GM18499 (cell line): ENCODE measurements around the gene CRYZ.
"Not testable (repeated sequence)": the region's sequence is repeated elsewhere in the genome, so short reads cannot be mapped to it uniquely, and the experiment has no call there.

Experiments used
- ATAC-seq: cut with Tn5 transposase; IDR thresholded peaks from one replicate; pipeline ENCODE4 v1.9.1; 2021; ENCODE audit warnings: moderate number of reproducible peaks; ENCODE audit not compliant: insufficient read depth, unreplicated experiment

The CRYZ gene

GRCh38 chr1:74686928-74687327, 45.9 kb downstream of the CRYZ start:
- ATAC-seq = no peak

GRCh38 chr1:74684301-74684700, 48.5 kb downstream of the CRYZ start:
- no peak for ATAC-seq

- ATAC-seq = no peak
Measured at GRCh38 chr1:74683656-74684055, 49.2 kb downstream of the CRYZ start.

GRCh38 chr1:74681851-74682250, 51.0 kb downstream of the CRYZ start:
- ATAC-seq = no peak

GRCh38 chr1:74681449-74681848, 51.4 kb downstream of the CRYZ start:
- peak; percentile 84 for ATAC-seq

- ATAC-seq = peak; percentile 13
Measured at GRCh38 chr1:74681001-74681400, 51.8 kb downstream of the CRYZ start.

- ATAC-seq = no peak
Measured at GRCh38 chr1:74679811-74680210, 53.0 kb downstream of the CRYZ start.

GRCh38 chr1:74677926-74678325, 54.9 kb downstream of the CRYZ start:
- ATAC-seq = no peak

GRCh38 chr1:74674278-74675048, 58.4 kb downstream of the CRYZ start:
- no peak for ATAC-seq

GRCh38 chr1:74673351-74674111, 59.3 kb downstream of the CRYZ start, which contains the start of gene ERICH3:
Gene ERICH3 (minus strand): TSS chr1:74673792. CDS start chr1:74673519, 273 bp downstream.
- ATAC-seq = no peak

- ATAC-seq = not testable (repeated sequence)
Measured at GRCh38 chr1:74670866-74671265, 62.0 kb downstream of the CRYZ start.
